ENCODE results near the gene RPL27A. TPM values are rescaled to one million over a fixed set of nuclear protein-coding genes. Genes with fewer than 3 reads are reported as not detected.

The RPL27A gene
- total and polyA plus RNA-seq, 2 of the 8 experiments (the other 6 are each of a cell fraction or from before 2014, with no cell fraction given) = 1,756 to 1,777 TPM

GRCh38 chr11:8717544-8717875, 34.9 kb downstream of the RPL27A start (continued):
- TF ChIP-seq CTCF (IDR thresholded peaks at IDR 0.05; ENCODE audit: control extremely low read depth in 1 of 3, insufficient read depth in 1 of 3, low read depth in 1 of 3, low read length in 3 of 3) (no peak), KDM5A (IDR thresholded peaks at IDR 0.05; ENCODE audit: low read length) (no peak), CREB1 (IDR thresholded peaks at IDR 0.05) (no peak), EZH2 (IDR thresholded peaks at IDR 0.05; ENCODE audit: low read depth, low read length, severe bottlenecking) (no peak), SRF (IDR thresholded peaks at IDR 0.05; ENCODE audit: low read depth, low read length) (no peak), NRF1 (IDR thresholded peaks at IDR 0.05; ENCODE audit: low read depth, low read length) (no peak), TBP (IDR thresholded peaks at IDR 0.05; ENCODE audit: low read depth, low read length) (no peak), SIRT6 (IDR thresholded peaks at IDR 0.05; ENCODE audit: low read length) (no peak), TAF1 (IDR thresholded peaks at IDR 0.05; ENCODE audit: low read depth, low read length) (no peak)

Measured in H1 (cell line).